GM23338 (cell line): Measurements from ENCODE around the gene GFI1B. TPM values are rescaled to one million over a fixed set of nuclear protein-coding genes. Genes with fewer than 3 reads are reported as not detected.

Source experiments
- ATAC-seq: fragments of 200-7000 bp; cut with Tn5 transposase; 3 replicates; pipeline ENCODE4 v1.9.1; 2020
- DNase-seq: peaks from one replicate; pipeline ENCODE4 v3.0.0-alpha.2; 2015; ENCODE audit warnings: low spot score
- H2AFZ ChIP-seq: fragments of 200-600 bp; sonication (generic); 2 replicates; pipeline ENCODE4 v1.8.0; 2016; ENCODE audit warnings: antibody characterized with exemption, mild to moderate bottlenecking, moderate library complexity
- H3F3A ChIP-seq: fragments of 200-600 bp; sonication (generic); replicated peaks from 2 replicates; pipeline ENCODE4 v1.8.0; 2017; ENCODE audit warnings: antibody characterized with exemption, mixed run types, low read depth
- H3K27ac ChIP-seq: fragments of 200-600 bp; sonication (generic); 2 replicates; pipeline ENCODE4 v1.6.1; 2016; ENCODE audit warnings: low read depth
- H3K27me3 ChIP-seq: fragments of 200-600 bp; sonication (generic); 2 replicates; pipeline ENCODE4 v1.8.0; 2016; ENCODE audit warnings: mild to moderate bottlenecking, mixed run types, moderate library complexity; ENCODE audit not compliant: insufficient read depth
- H3K36me3 ChIP-seq: fragments of 200-600 bp; sonication (generic); 2 replicates; pipeline ENCODE4 v1.8.0; 2016; ENCODE audit warnings: mild to moderate bottlenecking; ENCODE audit not compliant: insufficient read depth
- H3K4me1 ChIP-seq: fragments of 200-600 bp; sonication (generic); 2 replicates; pipeline ENCODE4 v1.8.0; 2016; ENCODE audit warnings: mild to moderate bottlenecking, moderate library complexity; ENCODE audit not compliant: insufficient read depth
- H3K4me2 ChIP-seq: fragments of 200-600 bp; sonication (generic); 2 replicates; pipeline ENCODE4 v1.7.1; 2017; ENCODE audit warnings: mixed run types
- H3K4me3 ChIP-seq: fragments of 200-600 bp; sonication (generic); 2 replicates; pipeline ENCODE4 v1.6.1; 2016; ENCODE audit warnings: mixed run types
- H3K79me2 ChIP-seq: fragments of 200-600 bp; sonication (generic); replicated peaks from 2 replicates; pipeline ENCODE4 v1.8.0; 2017; ENCODE audit warnings: mild to moderate bottlenecking; ENCODE audit not compliant: insufficient read depth
- H3K9me2 ChIP-seq: fragments of 200-600 bp; sonication (generic); 2 replicates; pipeline ENCODE4 v1.8.0; 2017; ENCODE audit not compliant: insufficient read depth
- H4K20me1 ChIP-seq: fragments of 200-600 bp; sonication (generic); replicated peaks from 2 replicates; pipeline ENCODE4 v1.8.0; 2017; ENCODE audit warnings: mild to moderate bottlenecking; ENCODE audit not compliant: insufficient read depth
- H3K27ac Mint-ChIP-seq: 2 replicates; pipeline ENCODE4 v1.8.0; 2020; ENCODE audit warnings: inconsistent platforms, mild to moderate bottlenecking, moderate library complexity, mixed read lengths
- H3K27me3 Mint-ChIP-seq: 3 replicates; pipeline ENCODE4 v1.8.0; 2022; ENCODE audit warnings: low read depth, mild to moderate bottlenecking, moderate library complexity, mixed read lengths, inconsistent platforms; ENCODE audit not compliant: insufficient read depth, poor library complexity
- H3K36me3 Mint-ChIP-seq: 3 replicates; pipeline ENCODE4 v1.8.0; 2021; ENCODE audit warnings: low read depth, mild to moderate bottlenecking, inconsistent platforms, moderate library complexity, mixed read lengths
- H3K4me1 Mint-ChIP-seq: 3 replicates; pipeline ENCODE4 v1.8.0; 2020; ENCODE audit warnings: mild to moderate bottlenecking, inconsistent platforms, mixed read lengths
- H3K4me3 Mint-ChIP-seq: 3 replicates; pipeline ENCODE4 v1.8.0; 2021; ENCODE audit warnings: moderate library complexity, mild to moderate bottlenecking, inconsistent platforms, mixed read lengths
- H3K9me3 Mint-ChIP-seq: 3 replicates; pipeline ENCODE4 v1.8.0; 2020; ENCODE audit warnings: moderate library complexity, mild to moderate bottlenecking, inconsistent platforms, mixed read lengths
- CREB1 ChIP-seq: fragments of 250-450 bp; sonication (Bioruptor Pico); IDR thresholded peaks from 2 replicates; pipeline ENCODE4 v1.5.0; 2020; ENCODE audit warnings: low read depth, mild to moderate bottlenecking, moderate library complexity
- EZH2 ChIP-seq: fragments of 200-600 bp; sonication (generic); IDR thresholded peaks from one replicate; pipeline ENCODE4 v1.8.0; 2017; ENCODE audit warnings: antibody characterized with exemption, mild to moderate bottlenecking, low read depth; ENCODE audit not compliant: unreplicated experiment
- EZH2phosphoT487 ChIP-seq: fragments of 200-600 bp; sonication (generic); IDR thresholded peaks from one replicate; pipeline ENCODE4 v1.8.1; 2018; ENCODE audit warnings: antibody characterized with exemption; ENCODE audit not compliant: unreplicated experiment
- JUNB ChIP-seq: IDR thresholded peaks from one replicate; pipeline ENCODE4 v1.6.1; 2016; ENCODE audit warnings: antibody characterized with exemption; ENCODE audit not compliant: unreplicated experiment
- NANOG ChIP-seq: IDR thresholded peaks from 2 replicates; pipeline ENCODE4 v1.6.1; 2016; ENCODE audit warnings: antibody characterized with exemption, borderline replicate concordance
- POLR2AphosphoS5 ChIP-seq: IDR thresholded peaks from 2 replicates; pipeline ENCODE4 v1.6.1; 2016; ENCODE audit warnings: antibody characterized with exemption, low read depth
- STAT1 ChIP-seq: IDR thresholded peaks from one replicate; pipeline ENCODE4 v1.6.1; 2016; ENCODE audit warnings: antibody characterized with exemption; ENCODE audit not compliant: unreplicated experiment
- ZNF114 ChIP-seq: fragments of 250-450 bp; sonication (Bioruptor Pico); IDR thresholded peaks from 2 replicates; pipeline ENCODE4 v1.5.0; 2020; ENCODE audit warnings: mild to moderate bottlenecking, moderate library complexity
- ZNF331 ChIP-seq: fragments of 250-450 bp; sonication (Bioruptor Pico); IDR thresholded peaks from 2 replicates; pipeline ENCODE4 v1.5.0; 2020; ENCODE audit warnings: low read depth, mild to moderate bottlenecking, moderate library complexity
- polyA plus RNA-seq: library from polyadenylated mRNA; unstranded; fragments of >200 nt; fragmentation: Nextera tagmentation; extraction: Ambion mirVana; gene quantifications from 2 replicates; pipeline ENCODE4 v1.2.1, GENCODE V29; 2016
- total RNA-seq: library from RNA; depleted of rRNA; stranded (reverse); fragments of >200 nt; shearing (Covaris generic); gene quantifications from 2 replicates; pipeline ENCODE4 v1.2.3, GENCODE V29; 2014
- TF ChIP-seq, protein P1 (sequence below): fragments of 250-450 bp; sonication (Bioruptor Pico); IDR thresholded peaks from 2 replicates; pipeline ENCODE4 v1.5.0; 2020; ENCODE audit warnings: mild to moderate bottlenecking, moderate library complexity
- TF ChIP-seq, protein P2 (sequence below): IDR thresholded peaks from 2 replicates; pipeline ENCODE4 v1.6.1; 2016; ENCODE audit warnings: antibody characterized with exemption
- TF ChIP-seq, protein P3 (sequence below): IDR thresholded peaks from one replicate; pipeline ENCODE4 v1.6.1; 2018; ENCODE audit warnings: antibody characterized with exemption; ENCODE audit not compliant: unreplicated experiment
- TF ChIP-seq, protein P4 (sequence below), 2 experiments: fragments of 200-600 bp in 1 of 2; sonication (generic) in 1 of 2; conservative IDR thresholded peaks; 2 replicates each; pipeline versions ENCODE4 v1.5.1 to v1.6.1; 2016 to 2017; ENCODE audit warnings: antibody characterized with exemption in 2 of 2, low read depth in 2 of 2, mild to moderate bottlenecking in 2 of 2, moderate library complexity in 1 of 2

The GFI1B gene
- total and polyA plus RNA-seq, 2 experiments from 2014 or later, result 0.38 TPM; not detected in 1

DNA sequence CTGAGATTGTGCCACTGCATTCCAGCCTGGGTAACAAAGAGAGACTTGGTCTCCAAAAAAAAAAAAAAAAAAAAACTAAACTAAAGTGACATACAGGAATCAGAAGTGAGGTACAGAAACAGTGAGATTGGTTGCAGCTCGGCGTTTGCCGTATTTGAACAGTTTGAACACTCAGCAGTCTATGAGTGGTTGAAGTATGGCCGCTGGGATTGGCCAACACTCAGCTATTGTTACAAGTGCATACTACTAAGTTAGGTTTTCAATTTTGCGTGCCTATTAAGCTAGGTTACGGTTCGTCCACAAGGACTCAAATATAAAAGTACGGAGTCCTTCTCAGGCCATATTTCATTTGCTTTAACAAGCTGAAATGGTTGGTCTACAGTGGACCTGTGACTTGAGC lies 30.7 kb upstream of the GFI1B start:
- Histone ChIP-seq H3K79me2 (peaks cover 15% of the 10 kb centered on the region), H3K4me1 (peaks cover 16% of the 10 kb centered on the region), H3K27ac (no peak overlapping the region), H4K20me1 (no peaks in the 10 kb centered on the region; the same call in 1 of the 2 replicates), H3K4me2 (no peak overlapping the region), H3K36me3 (no peaks in the 10 kb centered on the region), H2AFZ (peak overlapping the region; percentile 63; the same call in 1 of the 2 replicates), H3K9me2 (no peaks in the 10 kb centered on the region), H3K27me3 (no peaks in the 10 kb centered on the region), H3K4me3 (no peak overlapping the region), H3F3A (no peaks in the 10 kb centered on the region)
- no peaks in the 10 kb centered on the region for H3K36me3 Mint-ChIP-seq
- TF ChIP-seq POLR2AphosphoS5, result no peak
- TF ChIP-seq, protein P1, sequence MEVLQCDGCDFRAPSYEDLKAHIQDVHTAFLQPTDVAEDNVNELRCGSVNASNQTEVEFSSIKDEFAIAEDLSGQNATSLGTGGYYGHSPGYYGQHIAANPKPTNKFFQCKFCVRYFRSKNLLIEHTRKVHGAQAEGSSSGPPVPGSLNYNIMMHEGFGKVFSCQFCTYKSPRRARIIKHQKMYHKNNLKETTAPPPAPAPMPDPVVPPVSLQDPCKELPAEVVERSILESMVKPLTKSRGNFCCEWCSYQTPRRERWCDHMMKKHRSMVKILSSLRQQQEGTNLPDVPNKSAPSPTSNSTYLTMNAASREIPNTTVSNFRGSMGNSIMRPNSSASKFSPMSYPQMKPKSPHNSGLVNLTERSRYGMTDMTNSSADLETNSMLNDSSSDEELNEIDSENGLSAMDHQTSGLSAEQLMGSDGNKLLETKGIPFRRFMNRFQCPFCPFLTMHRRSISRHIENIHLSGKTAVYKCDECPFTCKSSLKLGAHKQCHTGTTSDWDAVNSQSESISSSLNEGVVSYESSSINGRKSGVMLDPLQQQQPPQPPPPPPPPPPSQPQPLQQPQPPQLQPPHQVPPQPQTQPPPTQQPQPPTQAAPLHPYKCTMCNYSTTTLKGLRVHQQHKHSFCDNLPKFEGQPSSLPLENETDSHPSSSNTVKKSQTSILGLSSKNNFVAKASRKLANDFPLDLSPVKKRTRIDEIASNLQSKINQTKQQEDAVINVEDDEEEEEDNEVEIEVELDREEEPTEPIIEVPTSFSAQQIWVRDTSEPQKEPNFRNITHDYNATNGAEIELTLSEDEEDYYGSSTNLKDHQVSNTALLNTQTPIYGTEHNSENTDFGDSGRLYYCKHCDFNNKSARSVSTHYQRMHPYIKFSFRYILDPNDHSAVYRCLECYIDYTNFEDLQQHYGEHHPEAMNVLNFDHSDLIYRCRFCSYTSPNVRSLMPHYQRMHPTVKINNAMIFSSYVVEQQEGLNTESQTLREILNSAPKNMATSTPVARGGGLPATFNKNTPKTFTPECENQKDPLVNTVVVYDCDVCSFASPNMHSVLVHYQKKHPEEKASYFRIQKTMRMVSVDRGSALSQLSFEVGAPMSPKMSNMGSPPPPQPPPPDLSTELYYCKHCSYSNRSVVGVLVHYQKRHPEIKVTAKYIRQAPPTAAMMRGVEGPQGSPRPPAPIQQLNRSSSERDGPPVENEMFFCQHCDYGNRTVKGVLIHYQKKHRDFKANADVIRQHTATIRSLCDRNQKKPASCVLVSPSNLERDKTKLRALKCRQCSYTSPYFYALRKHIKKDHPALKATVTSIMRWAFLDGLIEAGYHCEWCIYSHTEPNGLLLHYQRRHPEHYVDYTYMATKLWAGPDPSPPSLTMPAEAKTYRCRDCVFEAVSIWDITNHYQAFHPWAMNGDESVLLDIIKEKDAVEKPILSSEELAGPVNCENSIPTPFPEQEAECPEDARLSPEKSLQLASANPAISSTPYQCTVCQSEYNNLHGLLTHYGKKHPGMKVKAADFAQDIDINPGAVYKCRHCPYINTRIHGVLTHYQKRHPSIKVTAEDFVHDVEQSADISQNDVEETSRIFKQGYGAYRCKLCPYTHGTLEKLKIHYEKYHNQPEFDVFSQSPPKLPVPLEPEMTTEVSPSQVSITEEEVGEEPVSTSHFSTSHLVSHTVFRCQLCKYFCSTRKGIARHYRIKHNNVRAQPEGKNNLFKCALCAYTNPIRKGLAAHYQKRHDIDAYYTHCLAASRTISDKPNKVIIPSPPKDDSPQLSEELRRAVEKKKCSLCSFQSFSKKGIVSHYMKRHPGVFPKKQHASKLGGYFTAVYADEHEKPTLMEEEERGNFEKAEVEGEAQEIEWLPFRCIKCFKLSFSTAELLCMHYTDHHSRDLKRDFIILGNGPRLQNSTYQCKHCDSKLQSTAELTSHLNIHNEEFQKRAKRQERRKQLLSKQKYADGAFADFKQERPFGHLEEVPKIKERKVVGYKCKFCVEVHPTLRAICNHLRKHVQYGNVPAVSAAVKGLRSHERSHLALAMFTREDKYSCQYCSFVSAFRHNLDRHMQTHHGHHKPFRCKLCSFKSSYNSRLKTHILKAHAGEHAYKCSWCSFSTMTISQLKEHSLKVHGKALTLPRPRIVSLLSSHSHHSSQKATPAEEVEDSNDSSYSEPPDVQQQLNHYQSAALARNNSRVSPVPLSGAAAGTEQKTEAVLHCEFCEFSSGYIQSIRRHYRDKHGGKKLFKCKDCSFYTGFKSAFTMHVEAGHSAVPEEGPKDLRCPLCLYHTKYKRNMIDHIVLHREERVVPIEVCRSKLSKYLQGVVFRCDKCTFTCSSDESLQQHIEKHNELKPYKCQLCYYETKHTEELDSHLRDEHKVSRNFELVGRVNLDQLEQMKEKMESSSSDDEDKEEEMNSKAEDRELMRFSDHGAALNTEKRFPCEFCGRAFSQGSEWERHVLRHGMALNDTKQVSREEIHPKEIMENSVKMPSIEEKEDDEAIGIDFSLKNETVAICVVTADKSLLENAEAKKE (CRISPR knock-in tag), result no peak
- TF ChIP-seq ZNF331, result no peak
- TF ChIP-seq, protein P2, sequence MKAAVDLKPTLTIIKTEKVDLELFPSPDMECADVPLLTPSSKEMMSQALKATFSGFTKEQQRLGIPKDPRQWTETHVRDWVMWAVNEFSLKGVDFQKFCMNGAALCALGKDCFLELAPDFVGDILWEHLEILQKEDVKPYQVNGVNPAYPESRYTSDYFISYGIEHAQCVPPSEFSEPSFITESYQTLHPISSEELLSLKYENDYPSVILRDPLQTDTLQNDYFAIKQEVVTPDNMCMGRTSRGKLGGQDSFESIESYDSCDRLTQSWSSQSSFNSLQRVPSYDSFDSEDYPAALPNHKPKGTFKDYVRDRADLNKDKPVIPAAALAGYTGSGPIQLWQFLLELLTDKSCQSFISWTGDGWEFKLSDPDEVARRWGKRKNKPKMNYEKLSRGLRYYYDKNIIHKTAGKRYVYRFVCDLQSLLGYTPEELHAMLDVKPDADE, result no peak
- no peak for TF ChIP-seq EZH2
- TF ChIP-seq, protein P3, sequence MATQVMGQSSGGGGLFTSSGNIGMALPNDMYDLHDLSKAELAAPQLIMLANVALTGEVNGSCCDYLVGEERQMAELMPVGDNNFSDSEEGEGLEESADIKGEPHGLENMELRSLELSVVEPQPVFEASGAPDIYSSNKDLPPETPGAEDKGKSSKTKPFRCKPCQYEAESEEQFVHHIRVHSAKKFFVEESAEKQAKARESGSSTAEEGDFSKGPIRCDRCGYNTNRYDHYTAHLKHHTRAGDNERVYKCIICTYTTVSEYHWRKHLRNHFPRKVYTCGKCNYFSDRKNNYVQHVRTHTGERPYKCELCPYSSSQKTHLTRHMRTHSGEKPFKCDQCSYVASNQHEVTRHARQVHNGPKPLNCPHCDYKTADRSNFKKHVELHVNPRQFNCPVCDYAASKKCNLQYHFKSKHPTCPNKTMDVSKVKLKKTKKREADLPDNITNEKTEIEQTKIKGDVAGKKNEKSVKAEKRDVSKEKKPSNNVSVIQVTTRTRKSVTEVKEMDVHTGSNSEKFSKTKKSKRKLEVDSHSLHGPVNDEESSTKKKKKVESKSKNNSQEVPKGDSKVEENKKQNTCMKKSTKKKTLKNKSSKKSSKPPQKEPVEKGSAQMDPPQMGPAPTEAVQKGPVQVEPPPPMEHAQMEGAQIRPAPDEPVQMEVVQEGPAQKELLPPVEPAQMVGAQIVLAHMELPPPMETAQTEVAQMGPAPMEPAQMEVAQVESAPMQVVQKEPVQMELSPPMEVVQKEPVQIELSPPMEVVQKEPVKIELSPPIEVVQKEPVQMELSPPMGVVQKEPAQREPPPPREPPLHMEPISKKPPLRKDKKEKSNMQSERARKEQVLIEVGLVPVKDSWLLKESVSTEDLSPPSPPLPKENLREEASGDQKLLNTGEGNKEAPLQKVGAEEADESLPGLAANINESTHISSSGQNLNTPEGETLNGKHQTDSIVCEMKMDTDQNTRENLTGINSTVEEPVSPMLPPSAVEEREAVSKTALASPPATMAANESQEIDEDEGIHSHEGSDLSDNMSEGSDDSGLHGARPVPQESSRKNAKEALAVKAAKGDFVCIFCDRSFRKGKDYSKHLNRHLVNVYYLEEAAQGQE, result no peak
- TF ChIP-seq ZNF114 (CRISPR knock-in tag), result no peak
- no peak for TF ChIP-seq JUNB
- TF ChIP-seq NANOG, result no peak
- no peak for TF ChIP-seq CREB1 (CRISPR knock-in tag)
- TF ChIP-seq STAT1, result no peak
- no peak for TF ChIP-seq EZH2phosphoT487
- TF ChIP-seq, protein P4, sequence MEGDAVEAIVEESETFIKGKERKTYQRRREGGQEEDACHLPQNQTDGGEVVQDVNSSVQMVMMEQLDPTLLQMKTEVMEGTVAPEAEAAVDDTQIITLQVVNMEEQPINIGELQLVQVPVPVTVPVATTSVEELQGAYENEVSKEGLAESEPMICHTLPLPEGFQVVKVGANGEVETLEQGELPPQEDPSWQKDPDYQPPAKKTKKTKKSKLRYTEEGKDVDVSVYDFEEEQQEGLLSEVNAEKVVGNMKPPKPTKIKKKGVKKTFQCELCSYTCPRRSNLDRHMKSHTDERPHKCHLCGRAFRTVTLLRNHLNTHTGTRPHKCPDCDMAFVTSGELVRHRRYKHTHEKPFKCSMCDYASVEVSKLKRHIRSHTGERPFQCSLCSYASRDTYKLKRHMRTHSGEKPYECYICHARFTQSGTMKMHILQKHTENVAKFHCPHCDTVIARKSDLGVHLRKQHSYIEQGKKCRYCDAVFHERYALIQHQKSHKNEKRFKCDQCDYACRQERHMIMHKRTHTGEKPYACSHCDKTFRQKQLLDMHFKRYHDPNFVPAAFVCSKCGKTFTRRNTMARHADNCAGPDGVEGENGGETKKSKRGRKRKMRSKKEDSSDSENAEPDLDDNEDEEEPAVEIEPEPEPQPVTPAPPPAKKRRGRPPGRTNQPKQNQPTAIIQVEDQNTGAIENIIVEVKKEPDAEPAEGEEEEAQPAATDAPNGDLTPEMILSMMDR (conservative IDR thresholded peaks at IDR 0.05; ENCODE audit: low read depth in 2 of 2), result no peak
- no peak for DNase-seq
- H3K27me3 Mint-ChIP-seq, result peaks cover 16% of the 10 kb centered on the region
- H3K27ac Mint-ChIP-seq, result no peak overlapping the region
- H3K4me1 Mint-ChIP-seq, result peaks cover 32% of the 10 kb centered on the region
- no peaks in the 10 kb centered on the region; the same call in 2 of the 3 replicates for H3K9me3 Mint-ChIP-seq
- ATAC-seq, result no peak
- no peak overlapping the region for H3K4me3 Mint-ChIP-seq
